NCI-H2029 (cell line): ENCODE data around the gene BCL7B.
A peak's percentile ranks its signal among the peaks of the same experiment; 100 is the strongest.
"Not testable (repeated sequence)": the region's sequence is repeated elsewhere in the genome, so short reads cannot be mapped to it uniquely, and the experiment has no call there.

Source experiments
- DNase-seq: peaks from one replicate; lab custom pipeline; 2025; lab: John Stamatoyannopoulos, UW

Gene BCL7B

GRCh38 chr7:73557397-73558257 is at the start of gene BCL7B:
Gene BCL7B (minus strand): TSS chr7:73557690. CDS start chr7:73557578, 112 bp downstream.
- peak; percentile 50 for DNase-seq

GRCh38 chr7:73605601-73606220 is 48.2 kb upstream of the BCL7B start:
- DNase-seq, result no peak

- DNase-seq, result no peak
These were observed 45.5 kb upstream of the BCL7B start for GRCh38 chr7:73602721-73603651.

DNA sequence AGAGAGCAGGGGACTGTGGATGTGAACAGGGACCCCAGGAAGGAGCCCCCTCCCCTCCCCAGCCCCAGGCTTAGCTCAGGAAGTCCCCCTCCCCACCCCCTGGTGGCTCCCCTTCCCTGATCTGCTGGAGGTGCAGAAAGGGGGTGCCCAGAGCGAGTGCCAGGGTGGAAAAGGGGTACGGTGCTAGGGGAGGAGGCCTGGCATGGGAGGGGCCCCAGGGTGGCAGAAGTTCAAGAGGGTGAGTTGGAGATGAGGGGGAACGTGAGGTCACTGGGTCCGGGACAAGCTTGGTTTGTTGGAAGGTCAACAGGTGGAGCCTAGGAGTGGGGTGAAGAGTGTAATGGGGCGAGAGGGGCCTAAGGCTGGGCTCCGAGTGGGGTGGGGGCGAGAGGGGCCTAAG is 42.4 kb upstream of the BCL7B start:
- DNase-seq, result no peak

DNA sequence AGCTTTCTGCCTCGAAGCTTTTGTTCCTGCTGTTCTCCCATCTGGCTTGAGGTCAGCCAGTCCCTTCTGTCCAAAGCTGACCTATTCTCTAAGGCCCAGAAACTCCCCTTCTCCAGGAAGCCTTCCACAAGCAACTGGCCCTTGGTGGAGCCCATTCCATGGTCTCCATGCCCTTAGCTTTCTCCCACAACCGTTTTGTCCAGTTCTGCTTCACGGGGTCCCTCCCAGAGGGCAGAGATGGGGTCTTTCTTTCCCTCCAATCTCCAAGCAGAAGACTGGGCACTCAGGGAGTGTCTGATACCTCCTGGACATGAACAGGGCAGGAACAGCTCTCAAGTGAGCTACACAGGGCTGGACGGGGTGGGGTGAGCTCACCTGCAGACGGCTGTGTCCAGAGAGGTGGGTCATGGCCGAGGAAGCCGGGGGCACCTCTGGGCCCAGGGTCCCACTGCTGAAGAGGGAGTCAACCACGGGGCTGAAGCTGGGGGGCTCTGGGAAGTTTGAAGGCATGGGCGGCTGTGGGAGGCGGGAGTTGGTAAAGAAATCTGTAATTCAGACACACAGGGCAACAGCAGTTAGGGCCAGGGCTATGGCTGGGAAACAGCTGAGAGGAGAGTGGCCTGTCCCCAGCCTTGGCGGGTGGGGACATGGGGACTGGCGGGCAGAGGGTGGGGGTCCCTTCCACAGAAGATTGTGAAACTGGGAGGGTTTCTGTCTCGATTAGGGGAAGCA is 41.8 kb upstream of the BCL7B start:
- DNase-seq, result no peak

DNA sequence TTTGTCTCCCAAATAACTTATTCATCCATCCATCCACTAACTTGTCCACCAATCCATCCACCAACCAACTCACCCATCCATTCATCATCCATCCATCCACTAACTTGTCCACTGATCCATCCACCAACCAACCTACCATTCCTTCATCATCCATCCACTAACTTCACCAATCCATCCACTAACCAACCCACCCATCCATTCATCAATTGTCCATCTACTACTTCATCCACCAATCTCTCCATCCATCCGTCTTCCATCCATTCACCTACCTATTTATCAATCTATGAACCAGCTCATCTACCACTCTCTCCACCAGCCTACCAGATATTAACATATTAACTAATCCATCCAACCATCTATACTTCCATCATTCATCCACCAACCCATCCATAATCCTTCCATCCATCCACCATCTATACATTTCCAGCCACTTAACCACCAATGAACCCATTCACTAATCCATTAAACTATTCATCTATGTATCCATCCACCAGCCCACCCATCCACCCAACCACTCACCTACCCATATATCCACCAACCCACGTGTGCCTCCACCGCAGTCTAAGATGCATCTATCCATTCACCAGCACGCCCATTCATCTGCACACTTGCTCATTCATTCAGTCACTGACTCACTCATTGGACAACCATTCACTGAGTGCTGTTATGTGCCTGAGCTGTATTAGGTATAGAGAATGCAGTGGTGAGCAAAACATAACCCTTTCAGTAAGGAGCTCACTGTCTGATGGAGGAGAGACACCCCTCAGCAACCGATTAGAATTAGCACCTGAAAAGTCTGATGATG is 40.7 kb upstream of the BCL7B start:
- no peak for DNase-seq

DNA sequence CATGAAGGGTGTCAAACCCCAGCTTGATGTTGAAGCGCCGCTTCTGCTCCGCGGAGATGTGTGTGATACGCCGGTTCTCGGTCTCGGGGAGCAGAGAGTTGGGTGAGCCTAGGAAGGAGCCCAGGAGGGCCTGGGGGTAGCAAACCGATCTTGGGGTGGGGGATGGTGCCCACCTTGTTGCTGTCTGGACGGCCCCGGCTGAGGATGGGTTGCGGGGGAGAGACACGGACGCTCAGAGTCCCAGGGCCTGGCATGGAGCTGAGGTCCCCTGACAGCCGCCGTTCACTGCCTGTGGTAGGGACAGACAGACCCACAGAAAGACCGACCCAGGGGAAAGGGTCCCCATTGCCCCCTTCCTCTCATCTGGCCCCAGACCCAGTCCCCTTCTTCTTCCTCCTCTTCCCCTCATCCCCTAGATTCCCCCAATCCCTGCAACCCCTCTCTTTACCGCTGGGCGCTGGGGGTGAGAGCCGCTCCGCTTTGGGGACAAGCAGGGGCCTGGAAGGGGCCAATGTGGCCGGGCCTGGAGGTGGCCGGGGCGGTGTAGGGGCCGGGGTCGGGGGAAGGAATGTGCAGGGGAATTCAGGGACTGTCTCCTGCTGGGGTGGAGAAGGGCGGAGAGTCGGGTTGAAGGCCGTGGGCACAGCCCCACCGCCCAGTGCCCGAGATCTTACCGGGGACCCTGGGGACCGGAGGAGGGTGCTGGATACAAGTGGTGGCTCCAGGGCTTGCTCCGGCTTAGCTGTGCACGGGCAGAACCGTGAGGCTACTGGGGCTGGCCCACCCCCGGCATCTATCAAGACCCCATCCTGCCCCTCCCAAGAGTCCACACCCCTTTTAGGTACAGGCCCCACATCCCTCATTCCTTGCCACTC is 38.9 kb upstream of the BCL7B start:
- DNase-seq, result no peak

GRCh38 chr7:73595358-73595757 is 37.9 kb upstream of the BCL7B start:
- no peak for DNase-seq

- DNase-seq, result no peak
These were observed 35.9 kb upstream of the BCL7B start for GRCh38 chr7:73593207-73594045.

DNA sequence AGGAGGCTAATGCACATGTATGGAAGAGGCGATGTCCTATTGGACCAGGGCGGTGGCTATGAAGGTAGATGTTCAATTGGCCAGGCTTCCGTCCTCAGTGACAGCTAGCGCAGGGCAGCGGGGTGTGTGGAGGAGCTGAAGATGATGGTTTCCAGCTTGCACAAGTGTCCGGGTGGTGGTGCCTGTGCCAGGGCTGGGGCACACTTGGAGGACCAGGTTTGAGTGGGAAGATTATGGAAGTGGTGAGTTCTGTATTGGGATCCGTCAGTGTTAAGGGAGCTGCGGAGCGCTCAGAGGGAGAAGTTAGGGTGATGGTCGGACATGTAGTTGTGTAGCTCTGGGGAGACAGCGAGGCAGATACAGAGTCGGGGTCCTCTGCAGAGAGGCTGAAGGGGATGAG is 29.4 kb upstream of the BCL7B start:
- no peak for DNase-seq

GRCh38 chr7:73585196-73585595 is 27.7 kb upstream of the BCL7B start:
- DNase-seq, result no peak

DNA sequence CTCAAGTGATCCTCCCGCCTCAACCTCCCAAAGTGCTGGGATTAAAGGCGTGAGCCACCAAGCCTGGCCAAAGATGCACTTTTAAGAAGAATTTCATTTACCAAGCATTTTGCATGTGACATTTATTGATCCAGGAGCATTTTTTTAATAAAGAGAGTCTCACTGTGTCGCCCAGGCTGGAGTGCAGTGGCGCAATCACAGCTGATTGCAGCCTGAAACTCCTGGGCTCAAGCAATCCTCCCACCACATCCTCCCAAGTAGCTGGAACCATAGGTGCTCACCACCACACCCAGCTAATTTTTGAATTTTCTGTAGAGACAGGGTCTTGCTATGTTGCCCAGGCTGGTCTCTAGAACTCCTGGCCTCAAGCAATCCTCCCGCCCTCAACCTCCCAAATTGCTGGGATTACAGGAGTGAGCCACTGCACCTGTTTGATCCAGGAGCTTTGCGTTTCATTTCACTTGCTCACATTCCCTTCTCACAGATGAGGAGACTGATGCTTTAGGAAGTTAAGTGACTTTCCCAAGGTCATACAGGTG is 25.2 kb upstream of the BCL7B start:
- no peak for DNase-seq

DNA sequence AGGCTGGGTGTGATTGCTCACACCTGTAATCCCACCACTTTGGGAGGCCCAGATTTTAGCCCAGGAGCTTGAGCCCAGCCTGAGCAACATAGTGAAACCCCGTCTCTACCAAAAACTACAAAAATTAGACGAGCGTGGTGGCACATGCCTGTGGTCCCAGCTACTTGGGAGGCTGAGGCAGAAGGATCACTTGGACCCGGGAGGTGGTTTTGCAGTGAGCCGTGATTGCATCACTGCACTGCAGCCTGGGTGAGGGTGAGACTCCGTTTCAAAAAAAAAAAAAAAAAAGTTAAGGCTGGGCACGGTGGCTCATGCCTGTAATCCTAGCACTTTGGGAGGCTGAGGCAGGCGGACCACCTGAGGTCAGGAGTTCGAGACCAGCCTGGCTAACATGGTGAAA is 23.5 kb upstream of the BCL7B start:
- DNase-seq, result not testable (repeated sequence)

DNA sequence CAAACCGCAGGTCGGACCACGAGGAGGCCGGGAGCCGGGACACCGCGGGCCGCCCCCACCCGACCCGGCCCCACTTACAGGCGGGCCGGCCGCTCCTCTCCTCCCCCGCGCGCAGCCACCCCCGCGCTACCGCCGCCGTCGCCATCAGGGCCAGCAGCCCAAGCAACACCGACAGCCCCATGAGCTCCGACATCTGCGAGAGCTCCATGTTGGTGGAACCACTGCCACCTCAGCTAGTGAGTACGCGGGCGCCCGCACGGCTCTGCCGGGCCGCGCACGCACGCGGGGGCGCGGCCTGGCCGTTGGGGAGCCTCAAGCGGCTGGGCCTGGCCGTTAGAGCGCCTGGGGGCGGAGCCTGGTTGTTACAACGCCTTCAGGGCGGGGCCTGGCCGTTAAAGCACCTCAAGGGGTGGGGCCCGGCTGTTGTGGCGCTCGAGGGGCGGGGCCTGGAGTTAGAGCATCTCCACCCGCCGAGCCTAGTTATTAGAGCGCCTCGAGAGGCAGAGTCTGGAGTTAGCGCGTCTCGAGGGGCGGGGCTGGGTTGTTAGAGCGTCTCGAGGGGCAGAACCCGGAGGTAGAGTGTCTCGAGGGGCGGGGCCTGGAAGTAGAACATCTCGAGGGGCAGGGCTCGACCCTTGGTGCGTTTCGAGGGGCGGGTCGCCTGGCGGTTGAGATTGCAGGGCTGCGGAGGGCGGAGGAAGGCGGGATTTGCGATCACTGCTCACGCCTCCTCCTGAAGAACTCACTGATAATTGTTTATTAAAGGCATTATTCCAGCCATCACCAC is 21.0 kb upstream of the BCL7B start, which contains the start of gene TBL2:
TSS of gene TBL2 (minus strand) at position 238 of the 787 bp plus-strand sequence. CDS start at position 208, 30 bp downstream.
- DNase-seq, result peak; percentile 98

- DNase-seq, result no peak
These were observed 20.3 kb upstream of the BCL7B start for GRCh38 chr7:73577627-73578341.

DNA sequence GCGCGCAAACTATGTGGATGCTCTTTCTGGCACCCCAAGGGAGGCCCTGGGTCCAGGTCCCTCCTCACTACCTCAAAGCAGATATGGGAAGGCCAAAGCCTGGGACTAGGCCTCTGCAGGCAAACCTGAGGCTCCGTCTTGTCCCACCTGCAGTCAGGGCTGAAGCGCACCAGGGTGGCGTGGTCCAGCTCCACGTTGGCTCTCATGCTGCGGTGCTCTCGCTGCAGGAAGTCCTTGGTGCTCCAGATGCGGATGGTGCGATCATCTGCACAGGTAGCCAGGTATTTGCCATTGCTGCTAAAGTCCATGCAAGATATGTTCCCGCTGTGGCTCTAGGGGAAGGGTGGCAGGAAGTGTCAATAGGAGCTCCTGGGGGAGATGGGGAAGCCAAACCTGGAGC is 16.3 kb upstream of the BCL7B start:
- DNase-seq, result no peak

- DNase-seq, result no peak
These were observed 15.8 kb upstream of the BCL7B start for GRCh38 chr7:73573276-73573675.
